Skin epidermis (tissue), 12 donors: ENCODE data around the gene EGR2.

Source experiments
- H3K27ac ChIP-seq, 21 experiments: fragments of 200-600 bp; sonication (generic) in 11 of 21; one replicate each; pipeline ENCODE4 v1.5.0; 2020; ENCODE audit warnings: mild to moderate bottlenecking in 3 of 21, inconsistent platforms in 2 of 21, moderate library complexity in 2 of 21
- H3K4me3 ChIP-seq, 7 experiments: fragments of 200-600 bp; sonication (generic) in 2 of 7; one replicate each; pipeline ENCODE4 v1.5.0; 2020; ENCODE audit warnings: inconsistent platforms in 2 of 7, mild to moderate bottlenecking in 2 of 7, moderate library complexity in 1 of 7

EGR2 gene

GRCh38 chr10:62763155-62763554 is 53.0 kb downstream of the EGR2 start:
- Histone ChIP-seq H3K4me3 (no peak overlapping the region), H3K27ac (no peak overlapping the region)
